Lung (tissue), 12 donors: ENCODE data around the gene DHX15. TPM values are rescaled to one million over a fixed set of nuclear protein-coding genes. Genes with fewer than 3 reads are reported as not detected.

Experiments used
- ATAC-seq: fragments of 200-7000 bp; cut with Tn5 transposase; one replicate; pipeline ENCODE4 v1.9.1; 2020; ENCODE audit warnings: moderate number of reproducible peaks; ENCODE audit not compliant: insufficient read depth, low FRiP score
- DNase-seq, 3 donors: peaks; one replicate each; pipeline ENCODE4 v3.0.0-alpha.2; 2013 to 2017
- H3K27ac ChIP-seq, 2 donors: one replicate each; pipeline ENCODE4 v1.5.1; 2013; ENCODE audit warnings: mild to moderate bottlenecking in 2 of 2, moderate library complexity in 2 of 2, control low read depth in 1 of 2, inconsistent platforms in 1 of 2, low read depth in 1 of 2, low read length in 1 of 2
- H3K27me3 ChIP-seq, 3 donors: one replicate each; pipeline ENCODE4 v1.5.1; 2013; ENCODE audit warnings: low read length in 2 of 3; ENCODE audit not compliant: control insufficient read depth in 3 of 3, insufficient read depth in 3 of 3
- H3K36me3 ChIP-seq, 4 donors: one replicate each; pipeline ENCODE4 v1.5.1; 2013; ENCODE audit warnings: low read length in 4 of 4, mild to moderate bottlenecking in 1 of 4, moderate library complexity in 1 of 4; ENCODE audit not compliant: control insufficient read depth in 4 of 4, insufficient read depth in 4 of 4
- H3K4me1 ChIP-seq, 5 donors: one replicate each; pipeline ENCODE4 v1.5.1; 2013; ENCODE audit warnings: low read length in 5 of 5, mild to moderate bottlenecking in 2 of 5, moderate library complexity in 1 of 5; ENCODE audit not compliant: control insufficient read depth in 5 of 5, insufficient read depth in 5 of 5
- H3K4me3 ChIP-seq: one replicate; pipeline ENCODE4 v1.5.1; 2013; ENCODE audit warnings: mild to moderate bottlenecking, control low read depth, moderate library complexity
- H3K9ac ChIP-seq, 2 donors: one replicate each; pipeline ENCODE4 v1.5.1; 2013; ENCODE audit warnings: low read length in 2 of 2, control low read depth in 1 of 2; ENCODE audit not compliant: insufficient read depth in 1 of 2
- H3K9me3 ChIP-seq, 4 donors: one replicate each; pipeline ENCODE4 v1.5.1; 2013; ENCODE audit warnings: low read length in 3 of 4, mild to moderate bottlenecking in 1 of 4, moderate library complexity in 1 of 4; ENCODE audit not compliant: control insufficient read depth in 4 of 4, insufficient read depth in 3 of 4
- WGBS, 2 donors: extraction: QIAGEN DNeasy Blood & Tissue Kit; methylation state at CpG; one replicate each; pipeline ENCODE4 v1.1.7; 2013; 5-methylcytosine and 5-hydroxymethylcytosine counted together
- polyA plus RNA-seq, 2 donors: library from polyadenylated mRNA; stranded (reverse); fragments of 200-250 nt; gene quantifications; one replicate each; pipeline ENCODE4 v1.2.1, GENCODE V29; 2013
- total RNA-seq, 2 donors: library from RNA; depleted of rRNA in 1 of 2; stranded (reverse); fragments of >200 nt in 1 of 2; gene quantifications; one replicate each; pipeline ENCODE4 v1.2.1, GENCODE V29; 2014 to 2021
- TF ChIP-seq, protein P1 (sequence below): IDR thresholded peaks from 2 replicates; pipeline ENCODE4 v1.5.1; 2012; ENCODE audit warnings: mild to moderate bottlenecking; ENCODE audit errors: control extremely low read depth, extremely low read depth
- donor health status: control.
- donor health status: control.
- donor health status: Bipolar disorder and iron deficiency.
- donor health status: healthy.
- donor health status: DM: yes; HTN: yes; CAD: no.

Gene DHX15
- total and polyA plus RNA-seq, 4 donors, result 60.3 to 292 (median 88.0) TPM

DNA sequence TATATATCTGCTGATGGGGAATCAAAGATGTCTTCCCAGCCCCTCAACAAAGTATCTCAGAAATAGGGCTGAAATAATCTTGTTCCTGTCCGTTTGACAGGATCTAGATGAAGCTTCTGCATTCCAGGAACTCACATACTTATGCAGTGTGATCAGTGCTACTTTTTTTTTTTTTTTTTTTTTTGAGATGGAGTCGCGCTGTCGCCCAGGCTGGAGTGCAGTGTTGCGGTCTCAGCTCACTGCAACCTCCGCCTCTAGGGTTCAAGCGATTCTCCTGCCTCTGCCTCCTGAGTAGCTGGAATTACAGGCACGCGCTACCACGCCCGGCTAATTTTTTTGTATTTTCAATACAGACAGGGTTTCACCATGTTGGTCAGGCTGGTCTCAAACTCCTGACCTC lies 36.4 kb downstream of the DHX15 start:
- TF ChIP-seq, protein P1, sequence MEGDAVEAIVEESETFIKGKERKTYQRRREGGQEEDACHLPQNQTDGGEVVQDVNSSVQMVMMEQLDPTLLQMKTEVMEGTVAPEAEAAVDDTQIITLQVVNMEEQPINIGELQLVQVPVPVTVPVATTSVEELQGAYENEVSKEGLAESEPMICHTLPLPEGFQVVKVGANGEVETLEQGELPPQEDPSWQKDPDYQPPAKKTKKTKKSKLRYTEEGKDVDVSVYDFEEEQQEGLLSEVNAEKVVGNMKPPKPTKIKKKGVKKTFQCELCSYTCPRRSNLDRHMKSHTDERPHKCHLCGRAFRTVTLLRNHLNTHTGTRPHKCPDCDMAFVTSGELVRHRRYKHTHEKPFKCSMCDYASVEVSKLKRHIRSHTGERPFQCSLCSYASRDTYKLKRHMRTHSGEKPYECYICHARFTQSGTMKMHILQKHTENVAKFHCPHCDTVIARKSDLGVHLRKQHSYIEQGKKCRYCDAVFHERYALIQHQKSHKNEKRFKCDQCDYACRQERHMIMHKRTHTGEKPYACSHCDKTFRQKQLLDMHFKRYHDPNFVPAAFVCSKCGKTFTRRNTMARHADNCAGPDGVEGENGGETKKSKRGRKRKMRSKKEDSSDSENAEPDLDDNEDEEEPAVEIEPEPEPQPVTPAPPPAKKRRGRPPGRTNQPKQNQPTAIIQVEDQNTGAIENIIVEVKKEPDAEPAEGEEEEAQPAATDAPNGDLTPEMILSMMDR, result no peak
- Histone ChIP-seq H3K36me3 (peaks cover 3 to 25% (median 13%) of the 10 kb centered on the region in 4 donors), H3K9ac (no peak overlapping the region), H3K9me3 (no peaks in the 10 kb centered on the region), H3K4me1 (peaks cover 0 to 11% (median 10%) of the 10 kb centered on the region in 5 donors), H3K27ac (no peak overlapping the region), H3K4me3 (no peak overlapping the region), H3K27me3 (no peaks in the 10 kb centered on the region)
- no peak for DNase-seq
- ATAC-seq, result no peak
- 96 to 97% methylated on average over 11 of the region's 11 CpGs for WGBS, 2 donors

DNA sequence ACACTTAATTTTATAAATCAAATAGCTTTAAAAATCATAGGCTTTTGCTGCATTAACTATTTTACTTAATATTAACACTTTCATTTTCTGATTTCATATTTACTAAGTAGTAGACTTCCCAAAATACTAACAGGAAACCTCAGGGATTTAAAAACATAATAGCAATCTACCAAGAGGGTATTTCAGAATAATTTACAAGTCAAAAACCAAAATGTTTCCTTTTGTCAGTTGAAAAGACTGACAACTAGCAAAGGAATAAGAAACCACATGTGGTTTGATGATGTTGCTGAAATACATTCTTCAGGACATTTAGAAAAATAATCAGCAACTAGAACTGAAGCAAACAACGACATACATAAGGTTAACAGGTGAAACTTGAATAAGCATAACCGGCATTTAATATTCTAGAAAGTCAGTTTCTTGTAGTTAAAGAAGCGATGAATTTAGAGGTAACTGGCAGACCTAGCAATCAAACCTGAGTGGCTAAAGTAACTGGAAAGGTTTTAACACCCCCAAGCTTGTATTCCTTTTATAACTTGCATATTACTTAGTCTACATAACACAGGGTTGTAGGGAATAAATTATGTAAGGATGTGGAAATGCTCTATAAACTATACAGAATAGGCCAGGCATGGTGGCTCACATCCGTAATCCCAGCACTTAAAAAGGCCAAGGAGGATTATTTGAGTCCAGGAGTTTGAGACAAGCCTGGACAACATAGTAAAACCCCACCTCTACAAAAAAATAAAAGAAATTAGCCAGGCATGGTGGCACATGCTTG lies 40.0 kb downstream of the DHX15 start:
- Histone ChIP-seq H3K9ac (no peak overlapping the region), H3K9me3 (no peaks in the 10 kb centered on the region), H3K4me3 (no peak overlapping the region), H3K36me3 (peaks cover 5 to 51% (median 31%) of the 10 kb centered on the region in 4 donors), H3K27me3 (no peaks in the 10 kb centered on the region), H3K4me1 (peaks cover 0 to 6% (median 0%) of the 10 kb centered on the region in 5 donors), H3K27ac (no peak overlapping the region)
- WGBS, 2 donors, result 72 to 78% methylated on average over 4 of the region's 4 CpGs
- ATAC-seq (no peak), DNase-seq (no peak)
- TF ChIP-seq, protein P1, result no peak

DNA sequence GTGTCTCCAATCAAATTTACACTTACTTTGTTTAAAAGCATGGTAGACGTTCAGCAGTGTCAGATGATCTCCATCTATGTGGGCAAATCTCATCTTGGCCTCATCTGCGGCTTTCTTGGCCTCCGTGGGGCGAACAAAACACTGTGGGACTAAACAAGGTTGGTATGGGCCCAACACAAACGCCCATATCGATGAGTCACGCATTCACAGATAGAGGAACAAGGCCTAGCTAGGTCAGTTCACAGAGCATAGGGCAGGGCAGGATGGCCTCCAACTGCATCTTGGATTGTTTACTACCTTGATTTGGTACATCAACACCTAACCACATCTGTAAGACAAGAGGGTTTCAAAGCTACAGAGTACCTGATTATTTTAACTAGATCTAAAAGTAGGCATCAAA lies 47.3 kb downstream of the DHX15 start:
- no peak for DNase-seq
- Histone ChIP-seq H3K9me3 (no peaks in the 10 kb centered on the region), H3K4me1 (peaks cover 0 to 2% (median 0%) of the 10 kb centered on the region in 5 donors), H3K27ac (peak overlapping the region in 1 of 2 donors; percentile 22), H3K4me3 (no peak overlapping the region), H3K9ac (no peak overlapping the region), H3K36me3 (peaks cover 5 to 57% (median 39%) of the 10 kb centered on the region in 4 donors), H3K27me3 (no peaks in the 10 kb centered on the region)
- WGBS, 2 donors, result 92% methylated on average over 7 of the region's 7 CpGs
- no peak for ATAC-seq
- TF ChIP-seq, protein P1, result no peak
